AG09309 (cell line): ENCODE data around the gene PCSK7.
A peak's percentile ranks its signal among the peaks of the same experiment; 100 is the strongest.

Experiments
- DNase-seq: peaks from one replicate; pipeline ENCODE4 v3.0.0-alpha.2; 2010; ENCODE audit warnings: low read depth
- H3K4me3 ChIP-seq: 2 replicates; pipeline ENCODE4 v1.5.1; 2011; ENCODE audit warnings: mild to moderate bottlenecking, low read depth, low read length, moderate library complexity; ENCODE audit not compliant: control insufficient read depth
- CTCF ChIP-seq: IDR thresholded peaks from 2 replicates; pipeline ENCODE4 v1.5.1; 2011; ENCODE audit warnings: mild to moderate bottlenecking, low read depth, low read length, inconsistent platforms; ENCODE audit not compliant: insufficient read depth, control insufficient read depth; ENCODE audit errors: missing control alignments

The PCSK7 gene

GRCh38 chr11:117232092-117232878 lies 412 bp upstream of the PCSK7 start, which contains the start of gene RNF214:
Gene RNF214, plus strand, starts transcription at chr11:117232671. Its CDS starts 1,602 bp downstream, at chr11:117234273.
- peak within 1 kb of the TSS; percentile 98 for H3K4me3 ChIP-seq
- DNase-seq = no peak
- TF ChIP-seq CTCF = peak; percentile 65

GRCh38 chr11:117230999-117231841 lies 653 bp downstream of the PCSK7 start:
- no peak for DNase-seq
- no peak for TF ChIP-seq CTCF
- H3K4me3 ChIP-seq = peak overlapping the region; percentile 70

- peak overlapping the region; percentile 70 for H3K4me3 ChIP-seq
- no peak for DNase-seq
- TF ChIP-seq CTCF = no peak
Measured at GRCh38 chr11:117230286-117230961, 1.4 kb downstream of the PCSK7 start.

- no peak for TF ChIP-seq CTCF
Measured at GRCh38 chr11:117229931-117230285, 2.0 kb downstream of the PCSK7 start.

DNA sequence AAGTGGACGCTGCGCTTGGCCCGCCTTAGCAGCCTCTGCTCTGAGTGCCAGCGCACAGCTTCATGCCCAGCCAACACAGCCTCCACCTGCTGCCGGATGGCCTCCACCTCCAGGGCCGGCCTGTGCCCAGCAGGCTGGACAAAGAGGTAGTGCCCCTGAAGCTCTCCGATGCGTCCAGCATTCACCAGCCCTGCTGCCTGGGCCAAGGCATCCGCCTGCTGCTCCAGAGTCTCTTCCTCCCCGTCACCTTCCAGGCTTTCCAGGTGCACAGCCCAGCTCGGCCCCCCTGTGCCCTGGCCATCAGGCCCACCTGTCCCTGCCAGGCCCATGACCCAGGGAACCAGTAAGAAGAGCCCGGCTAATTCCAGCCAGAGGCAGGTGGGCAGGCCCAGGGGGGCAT lies 2.5 kb downstream of the PCSK7 start:
- DNase-seq = no peak
- no peak overlapping the region for H3K4me3 ChIP-seq
- TF ChIP-seq CTCF = no peak

More at GRCh38 chr11:117229931-117230285, 2.0 kb downstream of the PCSK7 start:
- no peak overlapping the region for H3K4me3 ChIP-seq
- DNase-seq = no peak

DNA sequence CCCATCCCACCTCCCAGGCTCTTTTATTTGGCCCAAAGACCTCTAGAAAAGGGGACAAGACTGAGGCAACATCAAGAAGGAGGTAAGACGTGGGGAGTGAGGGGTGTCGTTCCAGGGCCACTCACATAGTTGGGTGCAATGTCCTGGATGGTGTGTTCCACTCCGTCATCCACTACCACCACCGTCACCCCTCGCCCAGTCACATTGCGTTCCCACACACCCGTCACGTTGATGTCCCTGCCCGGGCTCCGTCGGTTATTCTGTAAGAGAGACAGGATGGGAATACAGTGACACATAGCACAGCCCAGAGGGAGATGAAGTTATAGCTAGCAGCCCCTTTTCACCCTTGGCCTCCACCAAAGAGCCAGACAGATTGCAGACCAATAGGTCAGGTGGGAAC lies 3.8 kb downstream of the PCSK7 start:
- no peak overlapping the region for H3K4me3 ChIP-seq
- DNase-seq = no peak
- TF ChIP-seq CTCF = no peak
